ENCODE data around the gene PIBF1.

The PIBF1 gene

GRCh38 chr13:72745260-72745659 is 36.7 kb upstream of the PIBF1 start:
- Histone ChIP-seq H3K27ac (replicated peaks) (no peak overlapping the region), H3K27me3 (ENCODE audit: insufficient read depth, poor library complexity, severe bottlenecking) (no peaks in the 10 kb centered on the region), H3K4me3 (replicated peaks; ENCODE audit: insufficient read depth, low read length) (no peak overlapping the region)
- no peak for DNase-seq (ENCODE audit: low read depth in 1 of 2, low spot score in 1 of 2)
- TF ChIP-seq CTCF (IDR thresholded peaks at IDR 0.05; ENCODE audit: insufficient read depth, low read length) = no peak

DNA sequence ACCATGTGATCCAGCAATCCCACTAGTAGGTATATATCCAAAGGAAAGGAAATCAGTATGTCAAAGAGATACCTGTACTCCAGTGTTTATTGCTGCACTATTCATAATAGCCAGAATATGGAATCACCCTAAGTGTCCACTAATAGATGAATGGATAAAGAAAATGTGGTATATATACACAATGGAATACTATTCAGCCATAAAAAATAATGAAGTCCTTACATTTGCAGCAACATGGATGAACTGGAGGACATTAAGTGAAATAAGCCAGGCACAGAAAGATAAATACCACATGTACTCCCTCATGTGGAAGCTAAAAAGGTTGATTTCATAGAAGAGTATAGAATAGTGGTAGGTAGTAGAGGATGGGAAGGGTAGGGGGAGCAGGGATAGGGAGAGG is 30.7 kb upstream of the PIBF1 start:
- H3K4me3 ChIP-seq (replicated peaks; ENCODE audit: insufficient read depth, low read length) = no peak overlapping the region
- no peaks in the 10 kb centered on the region for H3K27me3 ChIP-seq (ENCODE audit: insufficient read depth, poor library complexity, severe bottlenecking)
- no peak for TF ChIP-seq GABPA (IDR thresholded peaks at IDR 0.05; ENCODE audit: low read depth)
- TF ChIP-seq POLR2AphosphoS5 (IDR thresholded peaks at IDR 0.05; ENCODE audit: low read depth) = no peak
- no peak for TF ChIP-seq SPI1 (IDR thresholded peaks at IDR 0.05; ENCODE audit: borderline replicate concordance, low read depth)
- no peak for TF ChIP-seq CTCF (IDR thresholded peaks at IDR 0.05; ENCODE audit: insufficient read depth, low read length)
- TF ChIP-seq REST (IDR thresholded peaks at IDR 0.05; ENCODE audit: insufficient replicate concordance, low read depth) = no peak
- DNase-seq (ENCODE audit: low read depth in 1 of 2, low spot score in 1 of 2) = no peak
- no peak overlapping the region for H3K27ac ChIP-seq (replicated peaks)

GRCh38 chr13:72754111-72754510 is 27.8 kb upstream of the PIBF1 start:
- Histone ChIP-seq H3K27me3 (ENCODE audit: insufficient read depth, poor library complexity, severe bottlenecking) (no peaks in the 10 kb centered on the region), H3K4me3 (replicated peaks; ENCODE audit: insufficient read depth, low read length) (no peak overlapping the region), H3K27ac (replicated peaks) (no peak overlapping the region)
- TF ChIP-seq POLR2AphosphoS5 (IDR thresholded peaks at IDR 0.05; ENCODE audit: low read depth) = no peak
- no peak for TF ChIP-seq GABPA (IDR thresholded peaks at IDR 0.05; ENCODE audit: low read depth)
- TF ChIP-seq CTCF (IDR thresholded peaks at IDR 0.05; ENCODE audit: insufficient read depth, low read length) = no peak
- TF ChIP-seq REST (IDR thresholded peaks at IDR 0.05; ENCODE audit: insufficient replicate concordance, low read depth) = no peak
- TF ChIP-seq SPI1 (IDR thresholded peaks at IDR 0.05; ENCODE audit: borderline replicate concordance, low read depth) = no peak
- no peak for DNase-seq (ENCODE audit: low read depth in 1 of 2, low spot score in 1 of 2)

GRCh38 chr13:72757792-72758535 is 24.0 kb upstream of the PIBF1 start:
- no peak for DNase-seq (ENCODE audit: low read depth in 1 of 2, low spot score in 1 of 2)
- no peak for TF ChIP-seq POLR2AphosphoS5 (IDR thresholded peaks at IDR 0.05; ENCODE audit: low read depth)
- no peak for TF ChIP-seq GABPA (IDR thresholded peaks at IDR 0.05; ENCODE audit: low read depth)
- TF ChIP-seq REST (IDR thresholded peaks at IDR 0.05; ENCODE audit: insufficient replicate concordance, low read depth) = no peak
- no peak for TF ChIP-seq SPI1 (IDR thresholded peaks at IDR 0.05; ENCODE audit: borderline replicate concordance, low read depth)
- TF ChIP-seq CTCF (IDR thresholded peaks at IDR 0.05; ENCODE audit: insufficient read depth, low read length) = no peak
- Histone ChIP-seq H3K4me3 (replicated peaks; ENCODE audit: insufficient read depth, low read length) (no peak overlapping the region), H3K27ac (replicated peaks) (no peak overlapping the region), H3K27me3 (ENCODE audit: insufficient read depth, poor library complexity, severe bottlenecking) (no peaks in the 10 kb centered on the region)

All from HL-60 (cell line).